HG03108 (cell line): ENCODE measurements around the gene HPS4.

Experiments used
- ATAC-seq: cut with Tn5 transposase; IDR thresholded peaks from one replicate; pipeline ENCODE4 v1.9.1; 2021; ENCODE audit warnings: moderate library complexity; ENCODE audit not compliant: unreplicated experiment

The HPS4 gene

DNA sequence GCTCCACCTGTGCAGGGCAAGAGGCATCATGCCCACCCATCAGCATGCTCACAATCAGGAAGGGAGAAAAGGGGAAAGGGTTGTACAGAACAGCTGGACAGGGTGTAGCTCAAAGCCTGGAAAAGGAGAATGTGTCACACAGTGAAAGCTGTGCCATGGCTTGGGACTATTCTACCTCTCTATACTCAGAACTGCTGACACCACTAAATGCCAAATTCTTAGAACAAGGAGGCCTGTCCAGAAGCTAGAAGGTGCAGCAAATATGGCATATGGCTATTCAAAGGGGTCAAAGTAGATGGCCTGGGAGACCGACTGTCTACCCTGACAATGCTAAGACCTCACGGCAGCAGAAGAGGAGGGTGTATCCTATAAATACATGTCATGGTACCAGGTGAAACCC, 12.8 kb downstream of the HPS4 start:
- ATAC-seq = no peak

DNA sequence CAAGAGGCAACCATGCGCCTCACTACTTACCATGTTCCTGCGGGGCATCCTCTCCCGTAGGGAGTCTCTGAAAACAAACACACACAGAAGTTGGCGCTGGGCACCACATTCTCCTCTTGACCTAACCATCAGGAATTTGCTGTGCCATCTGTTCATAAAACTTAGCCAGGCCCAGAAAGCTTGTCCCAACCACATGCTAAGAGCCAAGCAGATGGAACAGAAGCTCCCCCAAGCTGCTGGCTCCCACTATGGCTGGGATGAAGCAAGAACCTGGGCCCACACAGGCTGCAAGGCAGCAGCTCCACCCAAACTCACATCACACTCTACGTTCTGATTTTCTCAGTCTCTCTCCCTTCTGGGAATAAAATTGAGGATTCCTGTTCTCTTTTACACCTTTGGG, 17.4 kb downstream of the HPS4 start:
- ATAC-seq = no peak

- ATAC-seq = no peak
Measured at GRCh38 chr22:26464312-26464711, 19.3 kb downstream of the HPS4 start.

- ATAC-seq = no peak
Measured at GRCh38 chr22:26463688-26464087, 19.9 kb downstream of the HPS4 start.

- no peak for ATAC-seq
Measured at GRCh38 chr22:26463101-26463661, 20.4 kb downstream of the HPS4 start.

DNA sequence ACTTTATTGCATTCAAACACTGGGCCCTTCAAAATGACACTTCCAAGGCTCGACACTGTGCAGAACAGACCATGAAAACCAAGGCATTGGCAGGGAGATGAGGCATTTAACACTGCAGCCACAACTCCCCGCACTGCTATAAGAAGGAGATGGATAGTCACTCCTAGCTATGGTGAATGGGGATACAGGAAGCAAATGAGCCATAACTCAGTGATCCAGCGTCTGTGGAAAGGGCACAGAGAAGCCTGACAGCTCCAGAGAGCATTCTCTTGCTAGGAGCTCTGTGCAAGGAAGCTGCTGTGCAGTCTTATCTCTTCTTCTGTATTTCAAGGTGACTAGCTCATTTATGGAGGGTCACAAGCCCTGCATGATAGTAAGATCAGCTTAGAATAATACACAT, 20.9 kb downstream of the HPS4 start:
- no peak for ATAC-seq

DNA sequence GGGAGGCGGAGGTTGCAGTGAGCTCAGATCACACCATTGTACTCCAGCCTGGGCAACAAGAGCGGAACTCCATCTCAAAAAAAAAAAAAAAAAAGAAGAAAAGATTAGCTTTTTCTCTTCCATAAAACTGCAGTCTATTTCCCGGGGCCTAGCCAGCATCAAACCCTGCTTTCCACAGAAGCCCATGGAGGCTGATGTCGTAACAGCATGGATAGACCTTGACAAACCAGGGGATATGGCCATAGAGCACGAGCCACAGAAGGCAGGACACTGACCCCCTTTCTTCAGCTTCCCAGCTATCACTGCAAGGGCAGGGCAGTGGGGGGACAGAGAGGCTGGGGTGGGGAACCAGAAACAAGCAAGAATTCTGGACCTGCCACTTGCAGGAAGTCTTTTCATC, 21.5 kb downstream of the HPS4 start:
- ATAC-seq = no peak

- ATAC-seq = no peak
Measured at GRCh38 chr22:26461188-26461810, 22.3 kb downstream of the HPS4 start.

GRCh38 chr22:26460202-26460601, 23.4 kb downstream of the HPS4 start:
- no peak for ATAC-seq

DNA sequence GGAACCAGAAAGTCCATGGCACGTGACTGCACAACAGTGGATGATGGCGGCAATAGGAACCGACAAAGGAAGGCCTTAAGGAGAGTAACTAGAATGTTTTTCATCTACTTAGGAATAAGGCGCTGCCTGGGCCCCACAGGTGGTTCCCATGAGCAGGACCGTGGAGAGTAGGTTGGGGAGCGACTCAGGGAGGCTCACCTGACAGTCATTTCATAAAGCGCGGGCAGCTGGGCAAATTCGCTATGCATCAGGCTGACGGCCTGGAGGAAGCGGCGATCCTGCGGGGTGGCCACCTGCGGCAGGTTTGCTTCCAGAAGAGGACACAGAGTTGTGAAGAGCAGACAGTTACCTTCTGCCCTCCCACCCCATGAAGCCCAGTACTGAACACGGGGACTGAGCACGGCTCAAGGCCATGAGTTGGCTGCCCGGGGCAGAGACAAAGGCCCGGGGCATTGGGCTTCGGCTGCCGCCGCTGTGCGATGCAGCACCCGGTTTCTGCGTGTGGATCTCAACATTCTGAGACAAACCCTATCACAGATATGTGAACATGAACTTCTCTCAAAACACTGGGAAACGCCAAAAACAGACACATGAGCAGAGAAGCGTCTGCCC, 25.8 kb downstream of the HPS4 start:
- no peak for ATAC-seq

- no peak for ATAC-seq
Measured at GRCh38 chr22:26453812-26454500, 29.6 kb downstream of the HPS4 start.

- ATAC-seq = no peak
Measured at GRCh38 chr22:26453216-26453615, 30.4 kb downstream of the HPS4 start.

GRCh38 chr22:26452236-26453016, 31.2 kb downstream of the HPS4 start:
- ATAC-seq = no peak

DNA sequence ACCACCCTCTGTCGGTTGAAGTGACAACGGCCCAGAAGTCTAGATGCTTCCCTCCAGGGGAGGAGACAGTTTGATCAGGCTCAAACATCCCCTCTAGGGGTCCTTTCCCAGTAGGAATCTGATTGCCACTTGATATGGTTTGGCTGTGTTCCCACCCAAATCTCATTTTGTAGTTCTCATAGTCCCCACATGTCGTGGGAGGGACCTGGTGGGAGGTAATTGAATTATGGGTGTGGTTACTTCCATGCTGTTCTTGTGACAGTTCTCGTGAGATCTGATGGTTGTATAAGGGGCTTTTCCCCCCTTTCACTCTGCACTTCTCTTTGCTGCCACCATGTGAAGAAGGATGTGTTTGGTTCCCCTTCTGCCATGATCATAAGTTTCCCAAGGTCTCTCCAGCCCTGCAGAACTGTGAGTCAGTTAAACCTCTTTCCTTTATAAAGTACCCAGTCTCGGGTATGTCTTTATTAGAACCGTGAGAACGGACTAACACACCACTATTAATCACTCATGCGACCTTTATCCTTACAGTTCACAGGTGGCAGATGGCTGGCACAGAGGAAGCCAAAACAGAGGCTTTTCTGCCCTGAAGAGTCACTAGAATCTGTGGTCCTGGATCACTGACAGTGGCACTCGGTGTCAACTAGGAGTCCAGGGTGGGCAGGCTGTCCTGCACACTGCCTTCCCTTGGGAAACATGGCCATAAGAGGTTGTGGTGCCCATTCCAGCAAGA, 33.0 kb downstream of the HPS4 start:
- no peak for ATAC-seq

DNA sequence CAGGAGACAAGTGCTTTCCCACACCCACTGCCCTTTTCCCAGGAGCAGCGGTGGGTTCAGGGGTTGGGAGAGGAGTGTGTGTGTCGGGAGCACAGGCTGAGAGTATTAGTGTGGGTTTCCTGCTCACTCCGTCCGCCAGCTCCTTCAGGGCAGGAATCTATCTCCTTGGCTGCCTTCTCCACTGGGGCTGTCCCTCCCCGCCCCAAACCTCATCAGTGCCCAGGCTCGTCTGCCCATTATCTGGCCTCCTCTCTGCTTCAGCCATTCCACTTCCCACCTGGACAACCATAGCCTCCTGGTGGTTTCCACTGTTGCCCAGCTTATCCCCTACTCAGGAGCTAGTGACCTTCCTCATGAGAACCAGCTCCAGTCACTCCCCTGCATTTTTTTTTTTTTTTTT, 34.6 kb downstream of the HPS4 start:
- no peak for ATAC-seq

- no peak for ATAC-seq
Measured at GRCh38 chr22:26448334-26448733, 35.2 kb downstream of the HPS4 start.

- ATAC-seq = no peak
Measured at GRCh38 chr22:26447584-26448329, 35.8 kb downstream of the HPS4 start.

GRCh38 chr22:26446808-26447515, 36.6 kb downstream of the HPS4 start:
- no peak for ATAC-seq

- ATAC-seq = no peak
Measured at GRCh38 chr22:26445577-26446275, 37.9 kb downstream of the HPS4 start.
